Right atrium auricular region (tissue), 2 donors: ENCODE data around the gene CERS6. TPM values are rescaled to one million over a fixed set of nuclear protein-coding genes. Genes with fewer than 3 reads are reported as not detected.
A peak's percentile ranks its signal among the peaks of the same experiment; 100 is the strongest.

Source experiments
- DNase-seq: peaks from one replicate; pipeline ENCODE4 v3.0.0-alpha.2; 2019; ENCODE audit warnings: low spot score
- H3K27ac ChIP-seq, 2 donors: fragments of 200-600 bp; sonication (generic); 1 replicate in 1 of 2; 2 replicates in 1 of 2; pipeline ENCODE4 v1.5.1; 2016 to 2019
- H3K27me3 ChIP-seq, 2 donors: fragments of 200-600 bp; sonication (generic); one replicate each; pipeline versions ENCODE4 v1.5.1 to v1.6.0; 2017 to 2019
- H3K36me3 ChIP-seq: fragments of 200-600 bp; sonication (generic); one replicate; pipeline ENCODE4 v1.5.1; 2016
- H3K4me1 ChIP-seq, 2 donors: fragments of 200-600 bp; sonication (generic); one replicate each; pipeline versions ENCODE4 v1.5.1 to v1.6.0; 2017 to 2019
- H3K4me3 ChIP-seq, 2 donors: fragments of 200-600 bp; sonication (generic); 1 replicate in 1 of 2; 2 replicates in 1 of 2; pipeline ENCODE4 v1.5.1; 2017 to 2019; ENCODE audit warnings: mild to moderate bottlenecking in 1 of 2, moderate library complexity in 1 of 2
- H3K9me3 ChIP-seq, 2 donors: fragments of 200-600 bp; sonication (generic); one replicate each; pipeline ENCODE4 v1.5.1; 2019
- CTCF ChIP-seq, 2 donors: fragments of 200-600 bp; sonication (generic); IDR thresholded peaks; one replicate each; pipeline ENCODE4 v1.5.1; 2019; ENCODE audit warnings: antibody characterized with exemption in 2 of 2
- total RNA-seq, 2 donors: library from RNA; depleted of rRNA; stranded (reverse); fragments of >200 nt; gene quantifications; one replicate each; pipeline ENCODE4 v1.1.0, GENCODE V29; 2016

Gene CERS6
- total RNA-seq, 2 donors from 2014 or later: 59.4 to 74.5 TPM

GRCh38 chr2:168514692-168515091, 58.6 kb downstream of the CERS6 start:
- no peak for DNase-seq
- peaks cover 0 to 46% of the 10 kb centered on the region in 2 donors for H3K4me1 ChIP-seq

GRCh38 chr2:168515502-168515901, 59.4 kb downstream of the CERS6 start:
- Histone ChIP-seq H3K4me3 (no peak overlapping the region), H3K36me3 (no peaks in the 10 kb centered on the region), H3K27me3 (no peaks in the 10 kb centered on the region), H3K9me3 (no peaks in the 10 kb centered on the region), H3K27ac (peak overlapping the region; percentile 15 to 67), H3K4me1 (peaks cover 0 to 46% of the 10 kb centered on the region in 2 donors)
- TF ChIP-seq CTCF (IDR thresholded peaks at IDR 0.05): no peak
- no peak for DNase-seq

More at GRCh38 chr2:168514692-168515091, 58.6 kb downstream of the CERS6 start:
- no peak overlapping the region for H3K4me3 ChIP-seq
- no peaks in the 10 kb centered on the region for H3K27me3 ChIP-seq
- no peaks in the 10 kb centered on the region for H3K9me3 ChIP-seq
- peak overlapping the region; percentile 13 to 67 for H3K27ac ChIP-seq
- no peak for TF ChIP-seq CTCF (IDR thresholded peaks at IDR 0.05)
- no peaks in the 10 kb centered on the region for H3K36me3 ChIP-seq

- Histone ChIP-seq H3K4me3 (no peak overlapping the region), H3K36me3 (no peaks in the 10 kb centered on the region), H3K9me3 (no peaks in the 10 kb centered on the region), H3K4me1 (peaks cover 0 to 60% of the 10 kb centered on the region in 2 donors), H3K27ac (peak overlapping the region; percentile 61 to 67), H3K27me3 (no peaks in the 10 kb centered on the region)
- no peak for DNase-seq
- no peak for TF ChIP-seq CTCF (IDR thresholded peaks at IDR 0.05)
Measured at GRCh38 chr2:168517816-168518215, 61.7 kb downstream of the CERS6 start.

- peaks cover 0 to 68% of the 10 kb centered on the region in 2 donors for H3K4me1 ChIP-seq
- H3K27me3 ChIP-seq: no peaks in the 10 kb centered on the region
Measured at GRCh38 chr2:168518555-168519066, 62.5 kb downstream of the CERS6 start.

GRCh38 chr2:168519534-168520308, 63.6 kb downstream of the CERS6 start:
- peaks cover 0 to 70% of the 10 kb centered on the region in 2 donors for H3K4me1 ChIP-seq
- H3K9me3 ChIP-seq: no peaks in the 10 kb centered on the region
- no peaks in the 10 kb centered on the region for H3K36me3 ChIP-seq
- H3K27me3 ChIP-seq: no peaks in the 10 kb centered on the region
- H3K4me3 ChIP-seq: no peak overlapping the region
- no peak for TF ChIP-seq CTCF (IDR thresholded peaks at IDR 0.05)
- no peak for DNase-seq
- peak overlapping the region; percentile 61 to 67 for H3K27ac ChIP-seq

More at GRCh38 chr2:168518555-168519066, 62.5 kb downstream of the CERS6 start:
- no peak for DNase-seq
- peak overlapping the region; percentile 61 to 67 for H3K27ac ChIP-seq
- no peak overlapping the region for H3K4me3 ChIP-seq
- no peaks in the 10 kb centered on the region for H3K9me3 ChIP-seq
- no peak for TF ChIP-seq CTCF (IDR thresholded peaks at IDR 0.05)
- H3K36me3 ChIP-seq: no peaks in the 10 kb centered on the region
